Measurements from ENCODE around the gene UBA52.

The UBA52 gene

GRCh38 chr19:18606281-18607225 is 34.9 kb downstream of the UBA52 start, which contains the start of gene CRLF1:
Gene CRLF1 (minus strand): TSS chr19:18606799. CDS start chr19:18606656, 143 bp downstream.
- H3K4me3 Mint-ChIP-seq: no peak within 1 kb of the TSS
- peaks cover 74% of the 10 kb centered on the region for H3K27me3 Mint-ChIP-seq
- no peaks in the 10 kb centered on the region for H3K9me3 Mint-ChIP-seq
- ATAC-seq (no peak), DNase-seq (no peak)
- peaks cover 9% of the 10 kb centered on the region for H3K4me1 Mint-ChIP-seq
- H3K27ac Mint-ChIP-seq: no peak within 1 kb of the TSS
- no peaks in the 10 kb centered on the region for H3K36me3 Mint-ChIP-seq (ENCODE audit: low read depth)

DNA sequence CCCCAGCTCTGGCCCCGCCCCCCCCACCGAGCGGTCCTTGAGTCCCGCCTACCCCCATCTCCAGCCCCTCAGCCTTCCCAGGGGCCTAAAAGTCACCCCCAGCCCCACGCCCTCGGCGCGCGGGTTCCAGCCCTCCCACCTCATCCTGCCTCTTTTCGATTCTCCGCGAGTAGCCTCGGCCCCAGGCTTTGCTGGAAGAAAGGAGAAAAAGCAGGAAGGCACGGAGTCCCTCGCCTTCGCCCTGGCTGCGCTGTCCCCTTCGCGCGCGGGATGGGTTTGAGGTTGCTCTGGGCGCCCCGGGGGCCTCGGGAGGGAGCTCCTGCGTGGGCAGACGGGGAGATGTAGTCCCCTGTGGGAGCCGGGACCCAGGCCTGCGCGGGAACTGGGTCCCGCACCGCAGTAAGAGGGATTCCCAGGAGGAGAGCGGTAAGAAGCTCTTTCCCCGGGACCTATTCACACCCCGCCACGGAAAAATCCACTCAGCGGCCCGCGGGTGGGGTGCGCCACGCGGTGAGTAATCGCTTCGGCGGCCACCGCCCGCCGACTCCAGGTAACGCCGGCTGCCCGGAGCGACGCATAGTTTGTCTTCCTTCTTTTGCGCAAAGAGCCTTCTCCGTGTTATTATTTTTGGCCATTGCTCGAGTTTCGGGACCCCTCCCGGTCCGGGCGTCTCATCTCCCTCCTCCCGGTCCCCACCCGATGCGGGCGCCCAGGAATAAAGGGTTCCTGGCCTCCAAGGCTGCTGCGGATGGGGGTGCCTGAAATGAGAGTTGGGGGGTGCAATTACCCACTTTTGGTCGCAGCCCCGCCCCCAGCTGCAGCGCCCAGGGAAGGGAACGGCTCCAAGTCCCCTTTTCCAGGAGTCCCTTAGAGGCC is 35.8 kb downstream of the UBA52 start:
- ATAC-seq: no peak
- Mint-ChIP-seq H3K27ac (no peak overlapping the region), H3K4me3 (no peak overlapping the region), H3K9me3 (no peaks in the 10 kb centered on the region), H3K4me1 (peaks cover 15% of the 10 kb centered on the region), H3K27me3 (peaks cover 72% of the 10 kb centered on the region), H3K36me3 (ENCODE audit: low read depth) (no peaks in the 10 kb centered on the region)
- no peak for DNase-seq

- Mint-ChIP-seq H3K4me1 (peaks cover 16% of the 10 kb centered on the region), H3K4me3 (no peak overlapping the region), H3K27ac (no peak overlapping the region), H3K36me3 (ENCODE audit: low read depth) (no peaks in the 10 kb centered on the region), H3K9me3 (no peaks in the 10 kb centered on the region), H3K27me3 (peaks cover 69% of the 10 kb centered on the region)
- no peak for DNase-seq
- no peak for ATAC-seq
Observed at GRCh38 chr19:18608102-18608804, 36.6 kb downstream of the UBA52 start.

DNA sequence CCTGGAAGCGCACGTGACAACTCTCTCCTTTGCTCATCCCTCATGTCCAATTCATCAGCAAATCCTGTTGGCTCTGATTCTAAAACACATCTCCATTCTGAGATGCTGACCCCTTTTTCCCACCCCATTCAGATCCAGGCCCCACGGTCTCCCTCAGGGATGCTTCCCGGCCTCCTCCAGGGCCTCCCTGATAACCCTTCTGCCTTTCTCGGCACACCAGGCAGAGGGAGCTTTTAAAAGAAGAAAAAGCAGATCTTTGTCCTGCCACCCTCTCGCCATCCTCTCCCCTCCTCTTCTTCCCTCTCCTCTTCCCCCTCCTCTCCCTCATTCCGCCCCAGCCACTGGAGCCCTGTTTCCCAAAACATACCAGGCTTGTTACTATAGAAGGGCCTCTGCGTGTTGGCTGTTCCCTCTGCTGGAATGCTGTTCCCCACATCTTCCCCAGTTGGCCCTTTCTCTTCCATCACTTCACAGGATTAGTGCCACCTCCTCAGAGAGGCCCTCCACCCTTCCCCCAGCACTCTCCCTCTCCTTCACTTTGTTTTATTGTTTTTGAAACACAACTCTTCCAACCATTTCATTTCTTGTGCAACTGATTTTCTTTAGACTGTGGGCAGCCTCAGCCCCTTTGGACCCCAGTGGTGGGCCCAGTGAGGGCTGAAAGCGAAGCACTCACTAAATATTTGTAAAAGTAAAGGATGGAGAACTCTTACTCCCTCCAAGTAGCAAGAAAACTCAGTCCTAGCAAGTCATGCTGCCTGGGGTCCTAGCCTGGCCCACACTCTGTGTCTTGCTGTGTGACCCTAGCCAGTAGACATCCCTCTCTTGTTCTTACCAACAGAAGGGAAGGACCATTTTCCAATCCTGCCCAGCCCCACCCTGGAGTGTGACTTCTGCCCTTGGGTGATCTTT is 37.4 kb downstream of the UBA52 start:
- H3K27me3 Mint-ChIP-seq: peaks cover 73% of the 10 kb centered on the region
- no peaks in the 10 kb centered on the region for H3K9me3 Mint-ChIP-seq
- ATAC-seq (no peak), DNase-seq (no peak)
- H3K4me3 Mint-ChIP-seq: no peak overlapping the region
- H3K27ac Mint-ChIP-seq: no peak overlapping the region
- H3K36me3 Mint-ChIP-seq (ENCODE audit: low read depth): no peaks in the 10 kb centered on the region
- H3K4me1 Mint-ChIP-seq: peaks cover 18% of the 10 kb centered on the region

DNA sequence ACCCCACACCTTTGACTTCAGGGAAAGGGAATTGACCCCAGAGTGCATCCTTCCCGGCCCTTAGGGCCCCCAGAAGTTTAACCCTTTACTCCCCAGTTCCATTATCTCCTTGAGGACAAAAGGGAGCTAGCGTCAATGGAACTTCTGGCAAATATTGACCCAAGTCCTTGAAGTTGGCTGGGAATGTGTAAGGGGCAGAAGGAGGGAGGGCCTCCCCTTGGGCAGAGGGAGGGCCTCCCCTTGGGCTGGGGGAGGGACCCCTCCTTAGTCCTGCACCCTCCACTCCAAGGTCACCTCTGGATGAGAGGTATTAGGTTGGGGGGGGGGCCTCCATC is 38.0 kb downstream of the UBA52 start:
- Mint-ChIP-seq H3K4me3 (no peak overlapping the region), H3K27me3 (peaks cover 74% of the 10 kb centered on the region), H3K4me1 (peaks cover 18% of the 10 kb centered on the region), H3K27ac (no peak overlapping the region), H3K9me3 (no peaks in the 10 kb centered on the region), H3K36me3 (ENCODE audit: low read depth) (no peaks in the 10 kb centered on the region)
- ATAC-seq (no peak), DNase-seq (no peak)

- peaks cover 74% of the 10 kb centered on the region for H3K27me3 Mint-ChIP-seq
- H3K9me3 Mint-ChIP-seq: no peaks in the 10 kb centered on the region
- DNase-seq: no peak
- no peak overlapping the region for H3K4me3 Mint-ChIP-seq
- H3K27ac Mint-ChIP-seq: no peak overlapping the region
- ATAC-seq: no peak
- peaks cover 18% of the 10 kb centered on the region for H3K4me1 Mint-ChIP-seq
- no peaks in the 10 kb centered on the region for H3K36me3 Mint-ChIP-seq (ENCODE audit: low read depth)
Observed at GRCh38 chr19:18610245-18610555, 38.5 kb downstream of the UBA52 start.

- Mint-ChIP-seq H3K27me3 (peaks cover 74% of the 10 kb centered on the region), H3K9me3 (no peaks in the 10 kb centered on the region), H3K4me3 (no peak overlapping the region), H3K36me3 (ENCODE audit: low read depth) (no peaks in the 10 kb centered on the region), H3K27ac (no peak overlapping the region), H3K4me1 (peaks cover 15% of the 10 kb centered on the region)
- DNase-seq (no peak), ATAC-seq (no peak)
Observed at GRCh38 chr19:18610556-18611326, 39.1 kb downstream of the UBA52 start.

DNA sequence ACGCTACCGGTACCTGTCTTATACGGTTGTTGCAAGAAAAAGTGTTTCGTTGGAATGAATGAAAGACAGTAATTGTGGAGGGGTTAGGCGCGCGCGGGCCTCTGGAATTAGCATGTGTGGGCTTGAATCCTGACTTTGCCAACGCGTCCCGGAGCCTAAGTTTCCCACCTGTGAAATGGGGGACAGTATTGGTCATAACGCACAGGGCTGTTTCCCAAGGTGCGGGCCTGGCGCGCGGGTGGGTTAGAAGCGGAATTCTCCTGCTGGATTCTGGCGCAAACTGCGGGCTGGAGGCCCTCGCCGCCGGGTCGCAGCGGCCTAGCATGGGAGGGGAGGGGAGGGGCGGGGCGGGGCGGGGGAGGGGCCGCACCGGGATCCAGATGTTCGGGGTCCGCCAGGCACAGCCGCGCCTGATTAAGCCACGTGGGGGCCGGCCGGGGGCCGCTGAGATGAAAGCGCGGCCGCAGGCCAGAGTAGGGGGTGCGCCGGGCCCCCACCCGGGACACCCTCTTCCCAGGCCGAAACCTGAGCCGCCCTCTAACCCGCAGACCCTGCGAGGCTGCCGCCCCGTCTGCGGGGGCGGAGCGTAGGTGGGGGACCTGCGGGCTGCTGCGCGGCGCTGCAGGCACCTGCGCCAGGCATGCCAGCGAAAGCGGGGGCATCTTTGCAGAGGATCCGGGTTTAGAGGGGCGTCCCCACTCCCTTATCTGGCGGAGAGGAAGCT is 39.8 kb downstream of the UBA52 start:
- ATAC-seq (no peak), DNase-seq (no peak)
- Mint-ChIP-seq H3K36me3 (ENCODE audit: low read depth) (no peaks in the 10 kb centered on the region), H3K9me3 (no peaks in the 10 kb centered on the region), H3K27me3 (peaks cover 81% of the 10 kb centered on the region), H3K4me1 (peaks cover 15% of the 10 kb centered on the region), H3K4me3 (no peak overlapping the region), H3K27ac (no peak overlapping the region)

DNA sequence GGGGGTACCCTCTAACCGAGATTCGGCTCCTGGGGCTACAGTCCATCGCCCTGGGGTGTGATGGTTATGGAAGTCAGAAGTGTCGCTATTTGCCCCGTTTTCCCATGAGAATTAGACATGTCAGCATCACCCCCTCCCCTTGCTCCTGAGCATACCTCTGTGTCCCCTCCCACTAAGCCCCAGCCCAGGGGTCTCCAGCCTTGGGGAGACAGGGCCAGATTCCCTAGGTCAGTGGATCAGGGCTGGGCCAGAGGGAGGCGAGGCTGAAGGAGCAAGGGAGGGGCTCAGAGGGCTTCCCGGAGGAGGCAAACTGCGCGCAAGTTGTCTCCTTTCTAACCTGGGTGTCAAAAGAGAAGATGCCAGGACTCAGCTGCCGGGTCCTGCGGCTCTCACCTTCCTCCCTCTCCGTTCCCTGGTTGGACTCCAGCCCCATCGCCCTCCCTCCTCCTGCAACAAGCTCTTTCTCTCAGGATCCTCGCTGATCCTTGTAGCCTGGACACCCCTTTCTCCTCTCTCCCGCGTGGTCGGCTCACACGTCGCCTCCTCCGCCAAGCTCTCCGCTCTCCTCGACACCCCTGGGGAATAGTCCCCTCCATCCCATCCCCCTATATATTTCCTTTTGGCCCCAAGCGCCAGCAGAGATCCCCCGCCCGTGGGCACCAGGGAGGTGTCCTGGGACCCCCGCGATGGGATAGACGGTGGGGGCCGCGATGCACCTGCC is 40.6 kb downstream of the UBA52 start:
- DNase-seq: no peak
- H3K9me3 Mint-ChIP-seq: no peaks in the 10 kb centered on the region
- no peak overlapping the region for H3K27ac Mint-ChIP-seq
- peaks cover 80% of the 10 kb centered on the region for H3K27me3 Mint-ChIP-seq
- no peak for ATAC-seq
- peaks cover 15% of the 10 kb centered on the region for H3K4me1 Mint-ChIP-seq
- peak overlapping the region; percentile 56 for H3K4me3 Mint-ChIP-seq
- no peaks in the 10 kb centered on the region for H3K36me3 Mint-ChIP-seq (ENCODE audit: low read depth)

DNA sequence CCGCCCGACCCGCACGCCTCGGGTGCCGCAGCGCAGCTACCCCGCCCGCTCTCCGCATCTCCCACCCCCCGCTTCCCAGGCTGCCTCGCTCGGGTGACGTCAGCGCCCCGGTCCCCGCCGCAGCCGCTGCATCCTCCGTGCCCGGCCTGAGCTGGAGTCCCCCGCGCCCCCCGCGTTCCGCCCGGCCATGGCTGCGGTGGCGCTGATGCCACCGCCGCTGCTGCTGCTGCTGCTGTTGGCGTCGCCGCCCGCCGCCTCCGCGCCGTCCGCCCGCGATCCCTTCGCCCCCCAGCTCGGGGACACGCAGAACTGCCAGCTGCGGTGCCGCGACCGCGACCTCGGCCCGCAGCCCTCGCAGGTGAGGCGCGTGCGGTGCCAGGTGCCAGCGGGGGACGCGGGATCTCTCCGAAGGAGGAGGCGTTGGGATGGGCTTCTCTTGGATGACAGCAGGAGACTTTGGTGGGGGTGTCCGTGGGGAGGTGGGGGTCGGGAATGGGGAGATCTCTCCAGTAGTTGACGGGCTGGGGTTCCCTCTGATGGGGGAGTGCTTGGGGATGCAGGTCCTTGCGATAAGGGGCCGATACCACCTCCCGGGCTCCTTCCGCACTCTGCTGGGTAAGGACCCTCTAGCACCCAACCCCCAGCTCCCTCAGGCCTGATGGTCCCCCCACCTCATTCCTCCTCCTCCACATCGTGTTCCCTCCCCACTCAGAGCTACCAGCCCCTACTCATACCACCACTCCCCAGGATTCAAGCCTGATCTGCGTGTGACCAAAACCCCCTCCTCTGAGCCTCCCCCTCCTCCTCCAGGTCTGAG is 41.3 kb downstream of the UBA52 start, which contains the start of gene TMEM59L:
TSS of gene TMEM59L (plus strand) at position 99 of the 817 bp plus-strand sequence. CDS start at position 188, 89 bp downstream.
- Mint-ChIP-seq H3K27me3 (peaks cover 77% of the 10 kb centered on the region), H3K4me3 (peak within 1 kb of the TSS; percentile 56), H3K36me3 (ENCODE audit: low read depth) (no peaks in the 10 kb centered on the region), H3K27ac (no peak within 1 kb of the TSS), H3K4me1 (peaks cover 15% of the 10 kb centered on the region), H3K9me3 (no peaks in the 10 kb centered on the region)
- peak; percentile 35 for DNase-seq
- no peak for ATAC-seq

DNA sequence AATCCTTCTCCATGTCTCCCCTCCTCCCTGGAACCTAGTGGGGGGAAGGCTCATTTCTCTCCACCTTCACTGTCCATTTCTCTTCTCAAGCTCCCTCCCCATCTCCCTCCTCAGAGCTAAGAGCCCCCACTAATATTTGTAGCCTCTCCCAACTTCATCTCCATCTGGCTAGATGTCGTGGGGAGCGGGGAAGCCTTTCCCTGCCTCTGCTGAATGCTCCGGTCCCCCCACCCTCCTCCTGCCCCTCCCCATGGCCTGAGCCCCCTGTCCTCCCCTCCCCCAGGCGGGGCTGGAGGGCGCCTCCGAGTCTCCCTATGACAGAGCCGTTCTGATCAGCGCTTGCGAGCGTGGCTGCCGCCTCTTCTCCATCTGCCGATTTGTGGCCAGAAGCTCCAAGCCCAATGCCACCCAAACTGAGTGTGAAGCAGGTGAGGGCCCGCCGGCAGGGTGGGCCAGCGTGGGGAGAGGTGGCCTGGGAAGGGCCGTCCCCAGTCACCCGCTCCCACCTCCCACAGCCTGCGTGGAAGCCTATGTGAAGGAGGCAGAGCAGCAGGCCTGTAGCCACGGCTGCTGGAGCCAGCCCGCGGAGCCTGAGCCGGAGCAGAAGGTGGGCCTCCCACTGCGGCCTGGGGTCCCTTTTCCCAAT is 42.1 kb downstream of the UBA52 start:
- Mint-ChIP-seq H3K9me3 (no peaks in the 10 kb centered on the region), H3K36me3 (ENCODE audit: low read depth) (no peaks in the 10 kb centered on the region)
- DNase-seq: no peak

More for the DNA sequence above, 42.1 kb downstream of the UBA52 start:
- Mint-ChIP-seq H3K27ac (no peak overlapping the region), H3K4me3 (peak overlapping the region; percentile 24), H3K4me1 (peaks cover 15% of the 10 kb centered on the region), H3K27me3 (peaks cover 70% of the 10 kb centered on the region)
- no peak for ATAC-seq

Data from activated naive CD8-positive, alpha-beta T cell treated with anti-CD3 and anti-CD28 coated beads, Interleukin-2, amount 50 U/mL, for 24 hours (primary cell).